Femur (tissue), 1 donor: ENCODE measurements around the gene ACTG1.
A peak's percentile ranks its signal among the peaks of the same experiment; 100 is the strongest.

ENCODE experiments used
- DNase-seq: peaks from one replicate; pipeline ENCODE4 v3.0.0-alpha.2; 2017

The ACTG1 gene

GRCh38 chr17:81544281-81544974 lies 31.8 kb upstream of the ACTG1 start:
- peak; percentile 17 for DNase-seq

- DNase-seq: peak; percentile 15
Measured at GRCh38 chr17:81543756-81544155, 31.2 kb upstream of the ACTG1 start.

GRCh38 chr17:81543339-81543675 lies 30.7 kb upstream of the ACTG1 start:
- DNase-seq: peak; percentile 13

GRCh38 chr17:81542431-81543338 lies 30.1 kb upstream of the ACTG1 start:
- peak; percentile 16 for DNase-seq

DNA sequence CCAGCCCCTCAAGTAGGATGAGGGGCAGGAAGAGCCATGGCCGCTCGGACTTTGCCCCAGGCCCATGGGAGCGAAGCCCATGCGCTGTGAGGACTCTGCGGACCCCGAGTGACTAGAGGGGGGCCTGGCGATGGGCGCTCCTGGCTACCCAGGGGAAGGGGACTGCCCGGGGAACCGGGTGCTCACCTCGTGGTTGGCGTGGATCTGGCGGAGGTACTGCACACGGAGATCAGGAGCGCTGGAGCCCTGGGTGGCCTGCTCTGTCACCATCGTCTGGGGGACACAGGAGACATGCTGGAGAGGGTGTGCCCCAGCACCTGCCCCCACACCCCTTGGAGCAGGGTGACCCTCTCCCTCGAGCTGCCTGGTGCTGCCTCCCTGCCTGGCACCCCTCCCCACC lies 28.5 kb upstream of the ACTG1 start:
- DNase-seq: peak; percentile 20

DNA sequence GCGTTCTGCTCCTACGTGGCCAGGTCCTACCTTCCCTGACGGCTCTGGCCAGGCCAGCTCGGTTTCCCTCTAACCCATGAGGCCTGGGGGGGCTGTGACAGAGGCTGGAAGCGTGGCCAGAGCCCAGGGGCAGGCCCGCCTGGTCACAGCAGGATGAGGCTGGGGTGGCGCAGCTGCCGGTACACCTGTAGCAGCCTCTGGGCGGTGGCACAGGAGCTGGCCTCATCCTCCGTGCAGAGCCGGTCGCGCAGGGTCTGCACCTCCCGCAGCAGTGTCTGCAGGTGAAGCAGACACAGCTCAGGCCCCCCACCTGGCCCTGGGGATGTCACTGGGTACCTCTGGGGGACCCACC lies 28.1 kb upstream of the ACTG1 start:
- DNase-seq: peak; percentile 17

- peak; percentile 16 for DNase-seq
Measured at GRCh38 chr17:81539961-81540675, 27.5 kb upstream of the ACTG1 start.

DNA sequence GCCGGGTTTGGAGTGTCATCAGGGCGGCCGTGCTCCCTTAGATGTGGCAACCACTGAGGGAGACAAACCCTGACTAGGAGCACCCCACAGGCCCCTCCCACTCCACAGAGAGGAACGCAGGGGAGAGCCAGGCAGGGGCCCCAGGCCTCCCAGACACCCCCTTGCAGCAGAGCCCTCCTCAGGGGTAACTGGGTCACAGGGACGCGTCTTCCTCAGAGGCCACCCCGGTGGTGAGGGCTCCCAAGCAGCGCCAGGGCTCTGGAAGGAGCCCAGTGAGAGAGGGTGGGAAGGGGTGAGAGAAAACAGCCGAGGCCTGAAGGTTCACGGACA lies 26.9 kb upstream of the ACTG1 start:
- no peak for DNase-seq

GRCh38 chr17:81538651-81539570 lies 26.3 kb upstream of the ACTG1 start:
- no peak for DNase-seq

DNA sequence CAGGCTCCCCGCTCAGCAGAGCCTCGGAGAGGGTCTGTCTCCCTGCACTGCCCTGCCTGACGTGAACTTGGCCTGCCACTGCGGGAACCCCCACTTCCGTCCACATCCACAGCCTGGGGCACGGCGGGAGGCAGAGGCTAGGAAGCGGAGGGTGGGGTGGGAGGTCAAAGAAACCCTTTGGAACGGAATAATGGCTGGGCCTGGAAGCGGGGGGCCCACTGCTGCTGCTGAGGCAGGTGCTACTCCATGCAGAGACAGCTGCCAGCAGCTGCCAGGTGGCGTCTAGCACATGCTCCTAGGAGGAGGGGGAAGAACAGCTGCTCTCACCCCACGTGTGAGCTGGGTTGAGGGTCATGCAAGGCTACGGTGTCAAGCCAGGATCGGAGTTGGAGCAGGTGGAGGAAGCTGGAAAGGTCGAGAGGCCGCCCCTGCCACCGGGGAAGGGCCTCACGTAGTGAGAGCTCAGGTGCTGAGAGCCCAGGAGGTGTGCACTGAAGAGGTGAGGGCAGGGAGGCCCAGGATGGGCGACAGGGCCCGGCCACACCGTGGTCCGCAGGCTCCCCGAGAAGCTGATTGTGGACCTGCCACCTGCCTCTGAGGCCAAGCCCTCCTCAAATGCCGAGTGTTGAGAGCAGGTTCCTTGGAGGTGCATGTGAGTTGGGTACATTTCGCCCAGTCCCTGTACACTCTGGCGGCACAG lies 25.4 kb upstream of the ACTG1 start:
- no peak for DNase-seq

- DNase-seq: no peak
Measured at GRCh38 chr17:81537343-81537855, 24.8 kb upstream of the ACTG1 start.

GRCh38 chr17:81536299-81537290 lies 24.0 kb upstream of the ACTG1 start:
- DNase-seq: no peak

- DNase-seq: no peak
Measured at GRCh38 chr17:81535480-81536298, 23.1 kb upstream of the ACTG1 start.

GRCh38 chr17:81535007-81535328 lies 22.4 kb upstream of the ACTG1 start:
- DNase-seq: no peak

- no peak for DNase-seq
Measured at GRCh38 chr17:81534157-81535006, 21.8 kb upstream of the ACTG1 start.

- DNase-seq: no peak
Measured at GRCh38 chr17:81533339-81534141, 20.9 kb upstream of the ACTG1 start.

DNA sequence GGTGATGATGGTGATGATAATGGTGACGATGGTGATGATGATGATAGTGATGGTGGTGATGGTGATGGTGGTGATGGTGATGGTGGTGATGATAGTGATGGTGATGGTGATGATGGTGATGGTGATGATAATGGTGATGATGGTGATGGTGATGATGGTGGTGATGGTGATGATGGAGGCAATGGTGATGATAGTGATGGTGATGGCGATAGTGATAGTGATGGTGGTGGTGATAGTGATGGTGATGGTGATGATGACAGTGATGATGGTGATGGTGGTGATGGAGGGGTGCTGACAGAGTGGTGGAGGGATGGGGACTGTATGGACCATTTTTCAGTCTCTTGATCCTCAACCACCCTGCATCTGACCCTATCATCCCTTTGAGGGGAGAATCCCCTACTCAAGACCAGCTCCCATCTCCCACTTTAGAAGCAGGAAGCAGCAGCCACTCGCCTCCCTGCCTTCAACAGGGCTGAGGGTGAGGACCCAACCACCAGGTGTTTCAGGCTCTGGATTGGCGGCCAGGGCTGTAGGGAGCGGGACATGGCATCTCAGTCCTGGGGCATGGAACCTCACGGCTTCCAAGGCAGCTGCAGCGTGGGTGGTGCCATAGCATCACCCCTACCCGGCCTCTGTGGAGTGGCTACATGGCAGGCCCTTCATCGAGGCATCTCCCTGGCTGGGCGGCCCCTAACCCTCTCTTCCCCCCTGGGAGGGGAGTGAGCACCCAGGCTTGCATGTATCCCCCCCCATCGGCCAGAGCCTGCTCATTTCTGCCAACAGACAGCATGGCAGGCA lies 20.1 kb upstream of the ACTG1 start:
- DNase-seq: no peak
